ENCODE measurements around the gene NDUFA13.

Gene NDUFA13

GRCh38 chr19:19489804-19490204, 26.2 kb upstream of the NDUFA13 start:
- DNase-seq: no peak

- peak; percentile 80 for DNase-seq
Observed at GRCh38 chr19:19490214-19490968, 25.6 kb upstream of the NDUFA13 start.

- no peak for DNase-seq
Observed at GRCh38 chr19:19491321-19492025, 24.6 kb upstream of the NDUFA13 start.

GRCh38 chr19:19492026-19492610, 23.9 kb upstream of the NDUFA13 start:
- no peak for DNase-seq

GRCh38 chr19:19493841-19494546, 22.0 kb upstream of the NDUFA13 start:
- no peak for DNase-seq

DNA sequence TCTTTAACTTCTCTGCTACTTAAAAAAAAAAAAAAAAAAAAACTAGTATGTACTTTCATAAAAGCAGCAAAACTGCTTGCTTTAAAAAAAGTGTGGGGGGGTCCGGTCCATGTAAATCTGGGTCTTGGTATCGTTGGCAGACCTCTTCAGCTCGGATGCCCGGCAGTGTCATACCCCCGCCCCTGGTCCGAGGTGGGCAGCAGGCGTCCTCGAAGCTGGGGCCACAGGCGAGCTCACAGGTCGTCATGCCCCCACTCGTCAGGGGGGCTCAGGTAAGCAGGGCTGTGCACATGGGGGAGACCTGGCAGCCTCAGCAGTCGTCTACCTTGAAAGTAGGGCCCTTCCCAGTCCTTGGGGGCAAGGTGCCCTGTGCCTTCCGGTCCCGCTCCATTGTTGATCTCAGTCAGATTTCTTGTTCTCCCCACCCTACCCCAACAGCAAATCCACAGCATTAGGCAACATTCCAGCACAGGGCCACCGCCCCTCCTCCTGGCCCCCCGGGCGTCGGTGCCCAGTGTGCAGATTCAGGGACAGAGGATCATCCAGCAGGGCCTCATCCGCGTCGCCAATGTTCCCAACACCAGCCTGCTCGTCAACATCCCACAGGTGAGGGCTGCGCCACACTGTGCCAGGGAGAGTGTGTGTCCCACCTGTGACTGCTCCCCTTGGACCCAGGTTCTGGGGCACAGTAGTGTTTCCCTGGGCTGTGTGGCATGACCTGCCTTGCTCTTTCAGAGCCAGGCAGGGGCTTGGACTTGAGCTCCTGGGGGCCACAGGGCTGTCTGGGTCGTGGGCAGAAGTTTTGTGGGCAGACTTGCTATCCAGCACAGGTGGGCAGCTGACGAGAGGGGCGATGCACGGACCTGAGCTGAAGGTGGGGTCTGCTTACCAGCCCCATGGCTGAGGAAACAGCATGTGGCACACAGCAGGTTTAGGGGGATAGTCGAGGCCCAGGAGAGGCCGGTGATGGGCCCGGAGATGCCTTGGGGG, 20.1 kb upstream of the NDUFA13 start:
- DNase-seq: no peak

DNA sequence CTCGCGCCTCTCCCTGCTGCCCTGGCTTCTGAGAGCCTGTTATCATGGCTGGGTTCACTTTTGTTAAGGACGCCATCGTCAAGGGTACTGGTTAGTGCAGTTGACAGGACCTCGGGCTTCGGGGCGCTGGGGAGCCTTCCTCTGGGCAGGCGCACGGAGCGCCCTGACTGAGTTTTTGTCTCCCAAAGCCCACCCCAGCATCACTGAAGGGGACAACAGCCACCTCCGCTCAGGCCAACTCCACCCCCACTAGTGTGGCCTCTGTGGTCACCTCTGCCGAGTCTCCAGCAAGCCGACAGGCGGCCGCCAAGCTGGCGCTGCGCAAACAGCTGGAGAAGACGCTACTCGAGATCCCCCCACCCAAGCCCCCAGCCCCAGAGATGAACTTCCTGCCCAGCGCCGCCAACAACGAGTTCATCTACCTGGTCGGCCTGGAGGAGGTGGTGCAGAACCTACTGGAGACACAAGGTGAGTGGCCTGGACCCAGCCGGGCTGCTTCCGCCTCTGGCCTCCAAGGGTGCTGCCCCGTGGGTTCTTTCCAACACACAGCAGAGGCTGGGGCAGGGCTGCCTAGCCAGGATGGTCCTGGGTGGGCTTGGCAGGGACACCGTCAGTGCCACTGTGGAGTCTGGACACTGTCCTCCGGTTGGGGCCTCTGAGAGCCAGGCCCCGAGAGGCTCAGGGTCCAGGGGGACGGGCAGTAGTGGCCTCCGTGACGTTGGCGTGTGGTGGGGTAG, 17.6 kb upstream of the NDUFA13 start:
- no peak for DNase-seq

DNA sequence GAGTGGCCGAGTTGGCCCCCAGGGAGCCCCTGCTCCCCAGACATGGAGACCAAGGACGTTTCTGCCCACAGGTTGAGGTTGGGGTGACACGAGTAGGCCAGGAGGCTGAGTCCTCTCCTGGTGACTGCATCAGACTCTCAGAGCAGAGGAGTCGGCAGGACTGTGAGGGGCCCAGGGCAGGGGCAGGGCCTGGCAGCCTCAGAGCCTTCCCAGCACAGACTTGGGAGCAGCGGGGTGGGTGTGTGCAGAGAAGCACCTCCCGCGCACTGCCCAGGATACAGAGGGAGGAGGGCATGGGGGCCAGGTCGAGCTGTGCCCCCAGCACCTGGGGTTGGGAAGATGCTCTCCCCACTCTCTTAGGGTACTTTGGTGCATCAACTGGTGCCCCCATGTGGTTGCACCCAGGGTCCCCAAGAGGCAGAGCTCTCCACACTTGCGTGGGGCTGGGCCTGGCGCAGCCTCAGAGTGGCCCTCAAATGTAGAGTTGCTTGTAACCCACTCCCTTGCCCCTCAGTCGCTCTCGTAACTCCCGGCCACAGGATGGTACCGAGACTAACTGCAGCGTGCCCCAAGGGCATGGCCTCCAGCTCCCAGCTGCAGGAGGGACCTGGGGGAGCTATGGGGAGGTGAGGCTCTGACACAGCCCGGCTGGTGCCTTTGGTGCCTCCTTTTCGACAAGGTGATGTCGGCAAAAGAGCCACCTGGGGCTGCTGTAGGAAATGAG, 16.6 kb upstream of the NDUFA13 start:
- no peak for DNase-seq

DNA sequence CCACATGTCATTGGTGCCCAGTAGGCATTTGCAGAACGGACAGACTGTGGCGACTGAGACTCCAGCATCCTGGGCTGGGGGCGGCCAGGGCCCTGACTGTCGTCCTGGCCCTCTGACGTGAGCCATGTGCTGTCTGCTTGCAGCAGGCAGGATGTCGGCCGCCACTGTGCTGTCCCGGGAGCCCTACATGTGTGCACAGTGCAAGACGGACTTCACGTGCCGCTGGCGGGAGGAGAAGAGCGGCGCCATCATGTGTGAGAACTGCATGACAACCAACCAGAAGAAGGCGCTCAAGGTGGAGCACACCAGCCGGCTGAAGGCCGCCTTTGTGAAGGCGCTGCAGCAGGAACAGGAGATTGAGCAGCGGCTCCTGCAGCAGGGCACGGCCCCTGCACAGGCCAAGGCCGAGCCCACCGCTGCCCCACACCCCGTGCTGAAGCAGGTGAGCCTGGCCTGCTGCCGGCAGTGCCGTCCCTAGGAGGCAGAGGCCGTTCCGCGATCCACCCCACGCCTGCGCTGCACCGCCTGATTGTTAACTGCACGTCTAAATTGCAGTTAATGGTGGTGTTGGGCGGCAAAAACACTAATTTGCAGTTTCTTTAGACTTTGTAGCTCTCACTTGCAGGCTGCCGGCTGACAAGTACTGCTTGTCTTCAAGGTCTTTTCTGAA, 14.9 kb upstream of the NDUFA13 start:
- no peak for DNase-seq

DNA sequence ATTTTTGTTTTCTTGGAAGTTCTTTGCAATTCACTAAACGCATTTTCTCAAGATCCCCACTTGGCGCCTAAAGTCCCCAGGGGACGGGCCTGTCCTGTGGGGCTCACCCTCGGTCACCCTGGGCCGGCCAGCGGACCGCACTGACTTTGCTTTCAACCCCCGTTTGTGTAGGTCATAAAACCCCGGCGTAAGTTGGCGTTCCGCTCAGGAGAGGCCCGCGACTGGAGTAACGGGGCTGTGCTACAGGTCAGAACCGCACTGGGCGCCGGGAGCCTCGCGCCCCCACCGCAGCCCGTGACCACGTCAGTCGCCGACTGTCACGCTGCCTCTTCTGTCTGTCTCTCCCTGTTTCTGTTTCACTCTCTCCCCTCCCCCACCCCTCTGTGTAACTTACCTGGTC, 14.2 kb upstream of the NDUFA13 start:
- DNase-seq: no peak

GRCh38 chr19:19502281-19502680, 13.7 kb upstream of the NDUFA13 start:
- no peak for DNase-seq

DNA sequence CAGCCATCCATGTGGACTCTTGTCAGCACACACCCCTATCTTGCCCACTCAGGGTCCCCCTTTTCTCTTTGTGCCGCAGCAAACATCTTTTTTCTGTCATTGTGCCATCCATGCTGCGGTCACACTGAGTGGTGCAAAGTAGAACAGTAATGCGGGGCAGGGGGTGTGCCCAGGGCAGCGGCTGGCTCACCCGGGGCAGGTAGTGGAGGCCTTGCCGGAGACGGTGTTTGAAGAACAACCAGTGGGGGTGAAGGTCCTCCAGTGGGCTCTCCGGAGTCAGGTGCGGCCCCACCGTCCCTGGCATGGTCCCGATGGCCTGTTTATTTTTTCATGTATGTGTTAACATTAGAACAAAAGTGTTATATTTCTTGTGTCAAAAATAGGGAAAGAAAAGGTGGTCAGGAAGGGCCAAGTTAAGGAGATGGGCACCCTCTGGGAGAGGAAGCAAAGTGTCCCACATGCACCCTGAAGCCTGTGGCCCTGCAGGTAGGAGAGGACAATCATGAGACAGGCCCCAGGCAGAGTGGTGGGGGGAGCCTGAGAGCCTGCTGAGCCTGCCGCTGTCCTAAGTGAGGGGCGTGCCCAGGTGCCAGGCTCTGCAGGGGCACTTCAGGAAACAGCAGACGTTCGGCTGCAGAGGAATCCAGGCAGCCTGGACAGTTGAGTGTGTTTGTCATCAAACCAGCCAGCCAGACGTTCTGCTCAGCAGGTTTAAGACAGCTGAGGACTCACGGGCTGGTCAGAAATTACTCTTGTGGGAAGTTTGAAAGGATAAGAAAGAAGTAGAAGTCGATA, 13.0 kb upstream of the NDUFA13 start:
- no peak for DNase-seq

DNA sequence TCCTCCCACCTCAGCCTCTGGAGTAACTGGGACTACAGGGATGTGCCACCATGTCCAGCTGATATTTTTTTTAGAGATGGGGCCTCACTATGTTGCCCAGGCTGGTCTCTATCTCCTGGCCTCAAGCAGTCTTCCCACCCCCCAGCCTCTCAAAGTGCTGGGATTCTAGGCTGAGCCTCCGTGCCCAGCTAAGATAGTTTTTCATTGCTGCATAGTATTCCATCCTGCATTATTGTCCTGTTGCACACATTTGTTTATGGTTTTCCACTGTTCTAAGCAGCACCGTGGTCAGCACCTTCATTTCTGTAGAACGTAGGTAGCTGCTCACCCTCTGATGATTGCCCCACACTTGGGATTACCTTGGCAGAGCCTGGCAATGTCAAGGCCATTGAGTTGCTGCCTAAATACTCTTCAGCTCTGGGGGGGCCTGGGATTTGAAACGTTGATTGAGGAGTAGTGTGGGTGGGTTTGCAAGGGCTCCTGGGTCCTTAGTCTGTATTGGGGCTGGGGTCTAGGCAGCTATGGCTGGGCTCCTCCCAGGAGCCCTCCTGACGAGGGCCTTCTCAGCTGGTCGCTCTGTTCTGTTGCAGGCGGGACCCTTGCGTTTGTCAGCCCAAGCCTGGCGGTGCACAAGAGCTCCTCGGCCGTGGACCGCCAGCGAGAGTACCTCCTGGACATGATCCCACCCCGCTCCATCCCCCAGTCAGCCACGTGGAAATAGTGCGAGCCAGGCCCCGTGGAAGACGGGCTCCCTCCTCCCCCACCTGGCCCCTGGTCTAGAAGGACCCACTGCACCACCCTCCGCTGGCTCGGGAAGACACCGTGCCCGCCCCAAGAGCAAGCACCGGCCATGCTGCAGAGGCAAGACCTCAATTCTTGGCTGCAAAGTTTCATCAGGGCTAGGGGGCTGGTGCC, 11.0 kb upstream of the NDUFA13 start:
- DNase-seq: no peak

DNA sequence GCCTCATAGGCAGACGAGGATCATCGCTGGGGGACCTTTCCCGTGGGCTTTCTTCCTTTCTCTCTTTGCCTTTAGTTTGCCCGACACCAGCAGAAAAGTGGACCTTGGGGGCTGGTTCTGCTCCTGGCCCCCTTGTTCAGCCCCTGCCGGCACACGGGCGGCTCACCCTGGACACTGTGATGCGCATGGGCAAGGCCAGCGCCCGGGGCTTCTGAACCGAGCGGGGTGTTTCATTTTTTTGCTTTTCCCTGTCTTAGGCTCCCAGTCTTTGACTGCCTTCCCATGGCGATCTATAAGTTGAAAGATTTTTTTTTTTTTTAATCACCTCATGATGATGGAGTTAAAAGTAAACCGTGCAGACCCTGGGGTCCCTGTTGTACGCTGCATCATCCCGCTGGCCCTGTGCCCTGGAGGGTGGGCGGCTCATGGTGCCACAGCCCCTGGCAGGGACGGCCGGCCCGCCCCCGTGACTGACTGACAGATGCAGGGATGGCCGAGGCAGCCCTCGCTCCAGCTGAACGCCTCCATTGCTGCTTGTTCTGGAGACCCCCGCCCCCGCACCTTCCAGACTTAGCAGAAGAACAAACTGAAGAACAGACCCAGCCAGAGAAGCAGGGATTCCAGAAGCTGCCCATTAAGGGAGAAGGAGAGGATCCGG, 10.2 kb upstream of the NDUFA13 start:
- no peak for DNase-seq

DNA sequence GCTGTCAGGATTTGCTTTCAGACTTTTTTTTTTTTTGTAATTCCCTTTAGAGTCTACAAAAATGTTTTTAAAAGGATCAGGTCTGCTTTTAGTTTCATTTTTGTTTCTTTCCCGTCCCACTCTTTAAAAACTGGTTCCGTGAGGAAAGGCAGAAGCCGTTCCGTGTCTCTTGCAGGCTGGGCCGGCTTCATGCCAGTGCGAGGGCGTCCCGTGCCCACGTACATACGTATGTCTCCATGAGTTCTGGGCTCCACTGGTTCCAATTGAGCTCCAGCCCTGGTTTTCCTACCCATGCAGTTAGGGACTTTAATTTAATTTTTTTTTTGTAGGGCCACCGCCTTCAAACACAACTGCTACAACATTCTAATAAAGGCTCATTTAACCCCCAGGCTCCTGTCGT, 9.4 kb upstream of the NDUFA13 start:
- no peak for DNase-seq

GRCh38 chr19:19507354-19507753, 8.7 kb upstream of the NDUFA13 start:
- no peak for DNase-seq

DNA sequence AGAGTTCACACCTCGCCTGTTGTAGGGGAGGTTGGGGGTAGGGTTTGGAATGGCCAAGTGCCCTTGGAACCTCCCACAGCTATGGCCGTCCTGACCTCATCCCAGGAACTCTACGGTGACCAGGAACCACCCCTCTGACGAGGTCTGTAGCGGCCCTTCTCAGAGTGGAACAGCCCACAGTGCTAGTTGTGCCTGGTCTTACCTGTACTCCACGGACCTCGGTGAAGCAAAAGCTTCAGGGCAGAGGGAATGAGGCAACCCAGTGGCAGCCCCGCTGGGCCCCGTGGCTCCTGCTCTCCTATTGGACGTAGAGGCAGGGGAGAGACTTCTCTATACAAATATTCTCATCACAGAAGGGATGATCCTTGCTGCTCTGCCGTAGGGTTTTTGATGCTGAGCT, 7.8 kb upstream of the NDUFA13 start:
- DNase-seq: no peak

GRCh38 chr19:19510432-19510831, 5.6 kb upstream of the NDUFA13 start:
- no peak for DNase-seq
